Left forelimb (tissue), 1 donor: ENCODE measurements around the gene APBA1.
"Not testable (repeated sequence)": the region's sequence is repeated elsewhere in the genome, so short reads cannot be mapped to it uniquely, and the experiment has no call there.

Experiments used
- DNase-seq: peaks from one replicate; pipeline ENCODE4 v3.0.0-alpha.2; 2018; ENCODE audit warnings: low spot score

The APBA1 gene

GRCh38 chr9:69443178-69443577 lies 229.0 kb downstream of the APBA1 start:
- no peak for DNase-seq

GRCh38 chr9:69442486-69442885 lies 229.7 kb downstream of the APBA1 start:
- no peak for DNase-seq

DNA sequence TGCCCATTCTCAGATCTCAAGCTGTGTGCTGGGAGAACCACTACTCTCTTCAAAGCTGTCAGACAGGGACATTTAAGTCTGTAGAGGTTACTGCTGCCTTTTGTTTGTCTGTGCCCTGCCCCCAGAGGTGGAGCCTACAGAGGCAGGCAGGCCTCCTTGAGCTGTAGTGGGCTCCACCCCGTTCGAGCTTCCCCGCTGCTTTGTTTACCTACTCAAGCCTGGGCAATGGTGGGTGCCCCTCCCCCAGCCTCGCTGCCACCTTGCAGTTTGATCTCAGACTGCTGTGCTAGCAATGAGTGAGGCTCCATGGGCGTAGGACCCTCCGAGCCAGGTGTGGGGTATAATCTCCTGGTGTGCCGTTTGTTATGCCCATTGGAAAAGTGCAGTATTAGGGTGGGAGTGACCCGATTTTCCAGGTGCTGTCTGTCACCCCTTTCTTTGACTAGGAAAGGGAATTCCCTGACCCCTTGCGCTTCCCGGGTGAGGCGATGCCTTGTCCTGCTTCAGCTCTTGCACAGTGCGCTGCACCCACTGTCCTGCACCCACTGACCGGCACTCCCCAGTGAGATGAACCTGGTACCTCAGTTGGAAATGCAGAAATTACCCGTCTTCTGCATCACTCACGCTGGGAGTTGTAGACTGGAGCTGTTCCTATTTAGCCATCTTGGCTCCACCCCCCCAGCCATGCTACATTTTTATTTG lies 231.8 kb downstream of the APBA1 start:
- DNase-seq = not testable (repeated sequence)

DNA sequence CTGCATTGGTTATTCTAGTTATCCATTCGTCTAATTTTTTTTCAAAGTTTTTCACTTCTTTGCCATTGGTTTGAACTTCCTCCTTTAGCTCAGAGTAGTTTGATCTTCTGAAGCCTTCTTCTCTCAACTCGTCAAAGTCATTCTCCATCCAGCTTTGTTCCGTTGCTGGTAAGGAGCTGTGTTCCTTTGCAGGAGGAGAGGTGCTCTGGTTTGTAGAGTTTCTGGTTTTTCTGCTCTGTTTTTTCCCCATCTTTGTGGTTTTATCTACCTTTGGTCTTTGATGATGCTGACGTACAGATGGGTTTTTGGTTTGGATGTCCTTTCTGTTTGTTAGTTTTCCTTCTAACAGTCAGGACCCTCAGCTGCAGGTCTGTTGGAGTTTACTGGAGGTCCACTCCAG lies 232.5 kb downstream of the APBA1 start:
- not testable (repeated sequence) for DNase-seq

DNA sequence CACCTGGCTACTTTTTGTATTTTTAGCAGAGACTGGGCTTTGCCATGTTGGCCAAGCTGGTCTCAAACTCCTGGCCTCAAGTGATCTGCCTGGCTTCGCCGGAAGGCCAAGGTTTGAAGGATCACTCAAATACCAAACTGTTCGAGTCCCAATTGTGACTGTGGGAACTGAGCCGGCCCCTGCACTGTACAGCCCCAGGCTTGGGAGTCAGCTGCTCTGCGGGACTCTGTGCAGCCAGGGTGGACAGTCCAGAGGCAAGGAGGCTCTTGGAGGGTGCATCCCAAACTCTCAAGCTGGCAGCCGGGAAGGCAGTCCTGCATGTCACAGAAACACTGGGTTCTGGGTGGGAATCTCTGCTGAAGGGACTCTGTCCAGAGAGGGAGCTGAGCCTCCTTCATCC lies 238.2 kb downstream of the APBA1 start:
- no peak for DNase-seq

GRCh38 chr9:69433392-69433791 lies 238.8 kb downstream of the APBA1 start:
- no peak for DNase-seq

- DNase-seq = no peak
Observed at GRCh38 chr9:69432623-69433022, 239.5 kb downstream of the APBA1 start.

GRCh38 chr9:69431777-69432176 lies 240.4 kb downstream of the APBA1 start:
- no peak for DNase-seq

GRCh38 chr9:69431203-69431602 lies 241.0 kb downstream of the APBA1 start:
- no peak for DNase-seq

DNA sequence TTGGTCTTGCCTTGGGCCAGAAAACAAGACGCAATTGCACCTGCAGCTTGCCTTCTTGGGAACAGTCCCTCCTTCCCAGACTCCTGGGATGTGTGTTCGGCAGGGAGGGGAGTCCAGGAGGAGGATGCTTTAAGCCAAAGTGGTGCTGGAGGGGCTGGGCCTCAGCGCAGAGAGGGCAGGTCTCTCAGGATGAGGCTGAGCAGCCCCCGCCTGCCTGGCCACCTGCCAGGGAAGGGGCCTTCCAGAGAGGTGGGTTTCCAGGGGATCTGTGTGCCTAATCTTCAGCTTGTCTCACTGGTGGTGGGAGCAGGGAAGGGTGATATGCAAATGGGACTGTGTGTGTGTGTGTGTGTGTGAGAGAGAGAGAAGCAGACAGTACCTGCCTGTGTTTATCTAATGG lies 242.0 kb downstream of the APBA1 start:
- no peak for DNase-seq

DNA sequence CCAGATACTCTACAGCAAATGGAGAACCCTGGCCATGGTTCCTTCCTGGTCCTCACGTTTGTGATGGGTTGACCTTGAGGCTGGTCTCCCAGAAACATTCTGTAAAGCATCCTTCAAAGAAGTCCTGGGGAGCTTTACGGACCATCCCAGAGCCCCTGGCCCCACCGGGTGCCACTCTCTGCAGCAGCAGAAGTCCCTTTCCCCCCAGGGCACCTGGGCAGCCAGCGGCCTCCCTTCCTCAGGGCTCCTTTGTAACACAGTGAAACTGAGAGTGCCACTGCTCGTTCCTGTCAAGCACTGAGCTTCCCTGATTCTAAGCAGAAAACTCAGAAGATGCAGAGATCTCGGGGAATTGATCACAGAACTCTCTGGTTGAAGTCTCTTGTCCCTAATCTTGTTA lies 242.9 kb downstream of the APBA1 start:
- DNase-seq = peak; percentile 1

DNA sequence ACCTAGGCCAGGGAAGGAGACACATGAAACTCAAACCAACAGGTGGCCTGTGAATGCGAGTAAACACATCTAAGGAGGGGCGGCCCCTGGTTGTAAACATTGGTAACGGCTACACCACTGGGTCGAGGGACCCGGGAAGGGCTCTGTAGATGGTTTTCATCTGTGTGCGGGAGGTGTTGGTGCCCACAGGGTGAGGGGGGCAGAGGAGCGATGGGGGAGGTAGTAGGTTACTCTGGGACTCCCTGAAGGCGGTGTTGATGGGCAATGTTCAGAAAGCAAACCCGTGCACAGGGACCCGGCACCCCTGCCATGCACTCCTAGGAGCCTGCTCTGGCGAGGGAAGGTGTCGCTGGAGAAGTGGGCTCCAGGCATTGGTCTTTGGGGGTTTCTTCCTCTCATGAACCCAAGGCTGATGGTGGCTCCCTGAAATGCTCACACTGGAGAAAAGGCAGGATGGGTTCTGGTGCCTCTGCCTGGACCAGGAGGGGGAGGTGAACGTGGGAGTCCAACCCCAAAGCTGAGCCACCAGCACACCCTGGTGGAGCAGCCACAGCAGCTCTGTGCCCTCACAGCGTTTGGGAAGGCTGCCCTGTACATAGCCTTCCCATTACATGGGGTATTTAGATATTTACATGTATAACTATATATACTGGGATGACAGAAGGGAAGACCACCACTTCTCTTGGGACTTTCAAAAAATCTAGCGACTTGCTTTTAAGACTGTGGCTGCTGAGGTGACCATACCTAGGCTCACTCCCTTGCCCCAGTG lies 244.0 kb downstream of the APBA1 start:
- DNase-seq = peak; percentile 31

DNA sequence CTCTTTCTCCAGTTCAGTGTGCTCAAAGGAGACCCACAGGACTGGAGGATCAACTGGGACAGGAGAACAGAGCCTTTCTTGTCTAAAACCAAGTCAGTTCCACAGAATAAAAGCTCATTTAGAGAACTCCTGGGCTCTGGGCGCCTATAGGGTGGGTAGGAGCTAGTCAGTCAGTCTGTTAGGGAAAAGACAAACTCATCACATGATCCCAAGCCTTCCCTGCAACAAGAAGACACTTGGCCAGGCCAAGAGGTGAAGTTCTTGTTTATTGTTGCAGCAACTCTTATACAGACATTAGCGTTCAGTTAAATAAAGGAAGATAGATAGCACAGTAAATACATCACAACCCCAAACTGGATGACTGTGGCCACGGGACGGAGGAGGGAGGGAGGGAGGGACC lies 244.9 kb downstream of the APBA1 start:
- no peak for DNase-seq

- DNase-seq = no peak
Observed at GRCh38 chr9:69425136-69425801, 246.9 kb downstream of the APBA1 start.

DNA sequence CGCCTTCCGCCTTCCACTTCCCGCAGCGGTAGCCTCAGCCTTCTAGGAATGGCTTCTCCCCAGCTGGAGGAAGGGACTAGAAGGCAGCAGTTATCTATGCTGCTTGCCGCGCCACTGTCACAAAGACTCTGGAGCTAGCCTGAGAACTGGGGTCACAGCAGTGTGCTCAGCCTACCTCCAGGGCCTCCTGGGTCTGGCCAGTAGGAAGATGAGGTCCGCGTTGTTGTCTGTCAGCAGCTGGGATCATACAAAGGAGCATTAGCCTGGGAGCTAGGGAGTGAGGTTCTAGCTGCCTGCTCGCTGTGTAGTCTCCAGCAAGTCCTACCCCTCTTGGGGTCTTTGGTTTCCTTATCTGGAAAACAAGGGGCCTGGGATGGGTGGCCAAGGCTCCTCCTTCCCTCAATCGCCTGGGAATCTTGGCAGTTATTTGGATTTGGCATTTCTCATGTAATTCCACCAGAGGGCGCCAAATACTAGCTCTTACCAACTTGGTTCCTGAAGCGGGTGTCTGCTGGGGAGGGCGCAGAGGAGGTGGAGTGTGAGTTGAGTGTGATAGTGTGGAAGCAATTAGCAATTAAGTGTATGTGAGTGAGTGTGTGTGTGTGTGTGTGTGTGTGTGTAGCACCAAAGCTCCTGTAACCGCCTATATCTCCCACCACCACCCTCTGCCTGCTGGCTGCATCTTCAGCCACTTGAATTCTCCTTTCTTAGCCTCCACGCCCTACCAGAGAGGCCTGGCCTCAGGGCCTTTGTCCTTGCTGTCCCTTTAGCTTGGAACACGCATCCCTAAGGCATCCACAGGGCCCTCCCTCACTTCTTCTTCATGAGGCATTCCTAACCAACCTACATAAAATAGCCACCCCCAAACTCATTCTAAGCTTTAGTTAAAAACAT lies 250.0 kb downstream of the APBA1 start:
- no peak for DNase-seq

- no peak for DNase-seq
Observed at GRCh38 chr9:69420611-69421270, 251.4 kb downstream of the APBA1 start.

DNA sequence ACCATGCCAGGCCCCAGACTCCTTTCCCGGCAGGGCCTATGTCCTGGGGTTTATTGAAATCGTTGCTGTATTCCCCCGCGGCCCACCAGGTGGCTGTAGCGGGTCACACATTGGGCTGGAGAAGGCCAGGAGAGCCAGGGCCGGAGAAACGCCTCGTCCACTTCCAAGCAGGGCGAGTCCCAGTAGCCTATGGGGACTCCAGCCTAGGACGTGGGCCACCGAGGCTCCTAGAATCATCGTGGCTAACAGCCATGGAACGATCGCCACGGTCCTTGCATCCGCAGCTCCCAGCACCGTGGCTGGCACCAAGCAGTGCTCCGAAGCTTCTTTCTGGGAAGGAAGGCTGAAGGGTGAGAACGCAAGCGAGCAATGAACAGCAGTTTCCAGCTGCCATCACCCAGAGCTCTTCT lies 259.4 kb downstream of the APBA1 start:
- DNase-seq = peak; percentile 74

DNA sequence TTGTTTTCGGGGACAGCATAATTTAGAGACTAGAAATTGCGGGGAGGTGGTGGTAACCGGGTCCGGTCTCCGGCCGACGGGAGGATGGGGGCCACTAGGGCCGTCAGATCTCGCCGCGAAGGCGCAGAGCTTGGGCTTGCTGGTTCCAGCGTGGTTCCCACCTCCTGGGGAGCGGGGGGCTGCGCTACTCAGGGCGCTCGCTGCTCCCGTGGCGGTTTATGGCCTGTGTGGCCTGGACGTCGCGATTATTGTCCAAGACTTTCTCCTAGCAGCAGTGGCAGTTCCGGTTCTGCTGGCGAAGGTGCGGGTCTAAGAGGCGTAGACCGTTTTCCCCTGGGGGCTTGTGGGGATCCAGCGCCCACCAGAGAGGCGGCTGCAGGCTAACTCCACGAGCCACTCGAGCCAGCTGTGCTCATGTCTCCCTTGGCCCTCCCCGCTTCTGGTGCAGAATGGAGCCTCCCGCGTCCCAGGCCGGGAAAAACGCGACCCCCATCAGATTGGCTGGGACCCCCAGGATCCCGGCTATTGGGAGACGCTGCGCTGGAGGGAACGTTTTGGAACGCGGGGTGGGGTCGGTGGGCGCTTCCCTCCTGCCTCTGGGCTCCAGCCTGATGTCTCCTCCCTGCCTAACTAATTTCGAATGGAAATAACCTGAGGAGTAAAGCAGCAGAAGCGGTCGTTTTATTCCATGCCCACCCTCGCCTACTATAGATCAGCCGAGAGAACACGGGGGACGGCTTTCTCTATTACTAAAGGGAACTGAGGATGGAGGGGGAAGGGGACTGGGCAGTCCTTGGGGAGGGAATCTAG lies 260.0 kb downstream of the APBA1 start:
- no peak for DNase-seq

DNA sequence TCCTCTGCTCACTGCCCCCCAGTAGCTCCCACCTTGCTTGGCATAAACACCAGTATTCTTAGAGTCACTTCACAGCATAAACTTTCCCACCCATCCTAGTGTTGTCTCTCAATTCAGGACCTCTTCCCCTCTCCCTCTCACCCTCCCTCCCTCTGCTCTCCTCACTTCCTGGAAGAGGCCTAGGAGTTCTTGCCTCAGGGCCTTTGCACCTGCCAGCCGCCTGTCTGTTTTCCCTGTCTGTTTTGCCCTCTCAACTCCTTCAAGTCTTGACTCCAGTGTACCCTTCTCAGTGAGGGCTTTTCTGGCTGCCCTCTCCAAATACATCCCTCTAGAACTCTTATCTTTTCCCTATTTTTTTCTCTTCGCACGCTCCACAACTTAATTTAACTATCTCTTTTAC lies 260.9 kb downstream of the APBA1 start:
- DNase-seq = no peak

DNA sequence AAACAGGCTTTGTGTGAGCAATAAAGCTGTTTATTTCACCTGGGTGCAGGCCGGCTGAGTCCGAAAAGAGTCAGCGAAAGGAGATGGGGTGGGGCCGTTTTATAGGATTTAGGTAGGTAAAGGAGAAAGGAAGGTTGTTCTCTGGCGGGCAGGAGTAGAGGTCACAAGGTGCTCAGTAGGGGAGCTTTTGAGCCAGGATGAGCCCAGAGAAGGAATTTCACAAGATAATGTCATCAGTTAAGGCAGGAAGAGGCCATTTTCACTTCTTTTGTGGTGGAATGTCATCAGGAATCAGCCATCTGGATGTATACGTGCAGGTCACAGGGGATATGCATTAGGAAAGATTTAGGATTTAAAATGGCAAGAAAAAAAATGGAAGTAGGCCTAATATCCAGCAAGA lies 262.2 kb downstream of the APBA1 start:
- not testable (repeated sequence) for DNase-seq

DNA sequence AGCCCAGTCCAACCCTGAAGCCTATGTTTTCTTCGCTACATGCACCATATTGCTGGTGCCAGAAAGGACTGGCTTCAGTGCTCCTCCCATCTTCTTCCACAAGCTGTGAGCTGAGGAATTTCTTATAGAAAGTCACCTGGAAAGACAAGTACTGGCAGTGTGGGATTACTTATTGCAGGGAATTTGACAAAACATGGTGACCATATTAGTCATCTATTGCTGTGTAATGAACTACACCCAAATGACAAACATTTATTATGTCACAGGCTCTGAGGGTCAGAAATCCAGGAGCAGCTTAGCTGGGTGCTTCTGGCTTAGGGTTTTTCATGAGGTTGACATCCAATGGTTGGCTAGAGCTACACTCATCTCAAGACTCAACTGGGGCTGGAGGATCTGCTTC lies 271.7 kb downstream of the APBA1 start:
- DNase-seq = no peak
